ENCODE results near the gene SCN10A. TPM values are rescaled to one million over a fixed set of nuclear protein-coding genes. Genes with fewer than 3 reads are reported as not detected.

Gene SCN10A
- not detected for total RNA-seq

GRCh38 chr3:38816026-38816425, at the start of gene SCN10A:
TSS of gene SCN10A (minus strand) at chr3:38816217. CDS start at chr3:38794010, 22,207 bp downstream.
- H3K4me3 ChIP-seq (ENCODE audit: low read depth, poor library complexity, severe bottlenecking): no peak within 1 kb of the TSS
- 73 to 74% methylated on average over 7 of the region's 7 CpGs for WGBS, 2 donors
- TF ChIP-seq POLR2A (IDR thresholded peaks at IDR 0.05) (no peak), CTCF (IDR thresholded peaks at IDR 0.05) (no peak)
- intact Hi-C loops (cut with DNase I; ENCODE audit: low total_unique reads): no loop called here
- no peak for DNase-seq (ENCODE audit: low spot score in 2 of 2)

- DNase-seq (ENCODE audit: low spot score in 2 of 2): no peak
Measured at GRCh38 chr3:38853011-38853410, 37.0 kb upstream of the SCN10A start.

GRCh38 chr3:38843898-38844297, 27.9 kb upstream of the SCN10A start:
- WGBS, 2 donors: 43 to 64% methylated on average over 2 of the region's 2 CpGs
- no peak for TF ChIP-seq POLR2A (IDR thresholded peaks at IDR 0.05)
- no peak for TF ChIP-seq CTCF (IDR thresholded peaks at IDR 0.05)
- intact Hi-C loops (cut with DNase I; ENCODE audit: low total_unique reads): no loop called here
- DNase-seq (ENCODE audit: low spot score in 2 of 2): no peak
- H3K4me3 ChIP-seq (ENCODE audit: low read depth, poor library complexity, severe bottlenecking): no peak overlapping the region

More at GRCh38 chr3:38853011-38853410, 37.0 kb upstream of the SCN10A start:
- no peak overlapping the region for H3K4me3 ChIP-seq (ENCODE audit: low read depth, poor library complexity, severe bottlenecking)
- intact Hi-C loops (cut with DNase I; ENCODE audit: low total_unique reads): no loop called here
- TF ChIP-seq CTCF (IDR thresholded peaks at IDR 0.05) (no peak), POLR2A (IDR thresholded peaks at IDR 0.05) (no peak)

- TF ChIP-seq CTCF (IDR thresholded peaks at IDR 0.05): no peak
- TF ChIP-seq POLR2A (IDR thresholded peaks at IDR 0.05): no peak
- DNase-seq (ENCODE audit: low spot score in 2 of 2): no peak
- intact Hi-C loops (cut with DNase I; ENCODE audit: low total_unique reads): no loop called here
- WGBS, 2 donors: 57 to 66% methylated on average over 4 of the region's 4 CpGs
- no peak overlapping the region for H3K4me3 ChIP-seq (ENCODE audit: low read depth, poor library complexity, severe bottlenecking)
Measured at GRCh38 chr3:38842266-38842965, 26.4 kb upstream of the SCN10A start.

- TF ChIP-seq POLR2A (IDR thresholded peaks at IDR 0.05) (no peak), CTCF (IDR thresholded peaks at IDR 0.05) (no peak)
- intact Hi-C loops (cut with DNase I; ENCODE audit: low total_unique reads): no loop called here
- 60 to 68% methylated on average over 2 of the region's 2 CpGs for WGBS, 2 donors
- no peak overlapping the region for H3K4me3 ChIP-seq (ENCODE audit: low read depth, poor library complexity, severe bottlenecking)
- no peak for DNase-seq (ENCODE audit: low spot score in 2 of 2)
Measured at GRCh38 chr3:38840987-38841386, 25.0 kb upstream of the SCN10A start.

GRCh38 chr3:38837358-38837757, 21.3 kb upstream of the SCN10A start:
- intact Hi-C loops (cut with DNase I; ENCODE audit: low total_unique reads): no loop called here
- no peak for DNase-seq (ENCODE audit: low spot score in 2 of 2)
- no peak overlapping the region for H3K4me3 ChIP-seq (ENCODE audit: low read depth, poor library complexity, severe bottlenecking)
- TF ChIP-seq POLR2A (IDR thresholded peaks at IDR 0.05) (no peak), CTCF (IDR thresholded peaks at IDR 0.05) (no peak)
- WGBS, 2 donors: 48 to 58% methylated on average over 4 of the region's 4 CpGs
